Endodermal cell (in vitro differentiated cells): ENCODE data around the gene RGS6. TPM values are rescaled to one million over a fixed set of nuclear protein-coding genes. Genes with fewer than 3 reads are reported as not detected.

Experiments used
- DNase-seq: peaks from one replicate; pipeline ENCODE4 v3.0.0-alpha.2; 2017
- H3K27ac ChIP-seq: 2 replicates; pipeline ENCODE4 v1.5.1; 2013; ENCODE audit warnings: mild to moderate bottlenecking, low read depth, low read length, moderate library complexity
- H3K27me3 ChIP-seq: 2 replicates; pipeline ENCODE4 v1.6.1; 2013; ENCODE audit warnings: mild to moderate bottlenecking, low read length, moderate library complexity; ENCODE audit not compliant: insufficient read depth, control insufficient read depth, poor library complexity, severe bottlenecking
- H3K36me3 ChIP-seq: 2 replicates; pipeline ENCODE4 v1.7.0; 2013; ENCODE audit warnings: mild to moderate bottlenecking, low read length, moderate library complexity; ENCODE audit not compliant: control insufficient read depth, insufficient read depth
- H3K4me1 ChIP-seq: one replicate; pipeline ENCODE4 v1.7.0; 2013; ENCODE audit warnings: low read length; ENCODE audit not compliant: control insufficient read depth, insufficient read depth
- H3K4me3 ChIP-seq: 2 replicates; pipeline ENCODE4 v1.5.1; 2013; ENCODE audit warnings: mild to moderate bottlenecking, low read length, moderate library complexity
- H3K9ac ChIP-seq: 2 replicates; pipeline ENCODE4 v1.6.1; 2013; ENCODE audit warnings: mild to moderate bottlenecking, low read length, moderate library complexity; ENCODE audit not compliant: poor library complexity, severe bottlenecking; ENCODE audit errors: extremely low read depth
- H3K9me3 ChIP-seq: 2 replicates; pipeline ENCODE4 v1.6.1; 2013; ENCODE audit warnings: mild to moderate bottlenecking, low read length, moderate library complexity; ENCODE audit not compliant: control insufficient read depth
- H3K27ac Mint-ChIP-seq: 2 replicates; pipeline ENCODE4 v1.8.0; 2020; ENCODE audit warnings: mixed read lengths
- H3K27me3 Mint-ChIP-seq: 2 replicates; pipeline ENCODE4 v1.8.0; 2021; ENCODE audit warnings: mild to moderate bottlenecking, mixed read lengths; ENCODE audit not compliant: insufficient read depth
- H3K36me3 Mint-ChIP-seq: 2 replicates; pipeline ENCODE4 v1.8.0; 2020; ENCODE audit warnings: low read depth, mixed read lengths
- H3K4me1 Mint-ChIP-seq: 2 replicates; pipeline ENCODE4 v1.8.0; 2020; ENCODE audit warnings: mixed read lengths
- H3K4me3 Mint-ChIP-seq: 2 replicates; pipeline ENCODE4 v1.8.0; 2020; ENCODE audit warnings: mild to moderate bottlenecking, moderate library complexity, mixed read lengths
- H3K9me3 Mint-ChIP-seq: 2 replicates; pipeline ENCODE4 v1.8.0; 2020; ENCODE audit warnings: mild to moderate bottlenecking, mixed read lengths
- WGBS, 2 experiments: methylation state at CpG; one replicate each; pipeline versions ENCODE4 v1.1.5 to v1.1.7; 2013; ENCODE audit warnings: missing lambda C conversion rate in 2 of 2, mixed read lengths in 1 of 2; ENCODE audit not compliant: insufficient coverage in 1 of 2, insufficient read length in 1 of 2; 5-methylcytosine and 5-hydroxymethylcytosine counted together
- total RNA-seq, 2 donors: library from RNA; stranded (reverse); fragmentation: NEBNext Ultra II Directional in 1 of 2; extraction: Animal tissue kit (Norgen Biotek cat#: 25700) in 1 of 2; gene quantifications; 2 replicates in 1 of 2; 3 replicates in 1 of 2; pipeline ENCODE4 v1.2.1, GENCODE V29; 2021
- TF ChIP-seq, protein P1 (sequence below): fragments of 200-600 bp; sonication (generic); conservative IDR thresholded peaks from 2 replicates; pipeline ENCODE4 v1.5.0; 2021; ENCODE audit warnings: antibody characterized with exemption, mild to moderate bottlenecking

RGS6 gene
- total RNA-seq, 2 donors from 2014 or later, result 10.1 to 16.3 TPM

DNA sequence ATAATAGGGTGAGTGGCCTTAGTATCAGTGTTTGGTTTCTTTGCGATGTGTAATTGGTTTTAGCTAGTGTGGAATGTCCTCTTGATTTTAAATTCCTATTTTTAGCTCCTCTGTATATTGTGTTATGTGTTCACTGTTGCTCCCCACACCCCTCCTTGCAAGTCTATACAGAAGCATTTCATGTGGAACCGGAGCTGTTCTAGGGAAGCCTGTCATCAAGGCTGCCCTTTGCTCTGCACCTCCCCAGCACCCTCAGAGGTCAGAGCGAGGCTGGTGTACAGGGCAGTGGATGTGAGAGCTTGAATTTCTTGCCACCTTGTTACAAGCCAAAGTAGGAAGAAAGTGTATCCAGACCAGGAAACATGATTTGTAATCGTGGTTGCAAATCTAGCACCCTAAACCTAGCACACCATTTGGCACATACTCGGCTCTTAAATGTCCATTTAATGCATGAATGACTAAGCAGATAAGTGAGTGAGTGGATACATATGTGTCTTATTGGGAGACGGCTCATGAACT lies 376.8 kb downstream of the RGS6 start:
- Histone ChIP-seq H3K4me3 (no peak overlapping the region), H3K9ac (no peak overlapping the region), H3K9me3 (peaks cover 28% of the 10 kb centered on the region), H3K27ac (no peak overlapping the region), H3K4me1 (no peaks in the 10 kb centered on the region), H3K36me3 (no peaks in the 10 kb centered on the region), H3K27me3 (no peaks in the 10 kb centered on the region)
- Mint-ChIP-seq H3K27me3 (peaks cover 2% of the 10 kb centered on the region), H3K9me3 (peaks cover 25% of the 10 kb centered on the region), H3K4me3 (no peak overlapping the region), H3K36me3 (no peaks in the 10 kb centered on the region), H3K27ac (no peak overlapping the region), H3K4me1 (no peaks in the 10 kb centered on the region)
- no peak for DNase-seq
- 93 to 100% methylated on average over 2 to 5 of the region's 6 CpGs for WGBS, 2 experiments
- TF ChIP-seq, protein P1, sequence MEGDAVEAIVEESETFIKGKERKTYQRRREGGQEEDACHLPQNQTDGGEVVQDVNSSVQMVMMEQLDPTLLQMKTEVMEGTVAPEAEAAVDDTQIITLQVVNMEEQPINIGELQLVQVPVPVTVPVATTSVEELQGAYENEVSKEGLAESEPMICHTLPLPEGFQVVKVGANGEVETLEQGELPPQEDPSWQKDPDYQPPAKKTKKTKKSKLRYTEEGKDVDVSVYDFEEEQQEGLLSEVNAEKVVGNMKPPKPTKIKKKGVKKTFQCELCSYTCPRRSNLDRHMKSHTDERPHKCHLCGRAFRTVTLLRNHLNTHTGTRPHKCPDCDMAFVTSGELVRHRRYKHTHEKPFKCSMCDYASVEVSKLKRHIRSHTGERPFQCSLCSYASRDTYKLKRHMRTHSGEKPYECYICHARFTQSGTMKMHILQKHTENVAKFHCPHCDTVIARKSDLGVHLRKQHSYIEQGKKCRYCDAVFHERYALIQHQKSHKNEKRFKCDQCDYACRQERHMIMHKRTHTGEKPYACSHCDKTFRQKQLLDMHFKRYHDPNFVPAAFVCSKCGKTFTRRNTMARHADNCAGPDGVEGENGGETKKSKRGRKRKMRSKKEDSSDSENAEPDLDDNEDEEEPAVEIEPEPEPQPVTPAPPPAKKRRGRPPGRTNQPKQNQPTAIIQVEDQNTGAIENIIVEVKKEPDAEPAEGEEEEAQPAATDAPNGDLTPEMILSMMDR, result no peak

DNA sequence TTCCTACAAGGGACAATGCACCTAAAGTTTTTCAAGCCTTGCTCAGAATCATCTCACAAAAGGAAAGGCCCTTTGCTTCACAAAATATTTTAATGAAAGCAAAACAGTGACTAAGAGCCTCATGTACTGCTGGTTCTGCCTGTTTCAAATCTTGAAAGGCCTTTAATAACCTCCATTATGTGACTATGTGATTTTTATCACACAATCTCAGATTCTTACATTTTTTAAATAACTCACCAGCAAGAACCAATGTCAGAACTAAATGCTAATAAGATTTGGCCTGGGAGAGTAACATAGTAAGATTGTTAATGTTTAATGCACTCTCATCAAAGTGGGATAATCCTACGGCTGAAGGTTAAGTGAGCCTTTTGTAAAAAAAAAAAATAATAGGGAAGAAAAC lies 378.9 kb downstream of the RGS6 start:
- Mint-ChIP-seq H3K27me3 (peaks cover 2% of the 10 kb centered on the region), H3K9me3 (peaks cover 14% of the 10 kb centered on the region), H3K36me3 (no peaks in the 10 kb centered on the region), H3K27ac (no peak overlapping the region), H3K4me3 (no peak overlapping the region), H3K4me1 (peaks cover 10% of the 10 kb centered on the region)
- peaks cover 14% of the 10 kb centered on the region for H3K9me3 ChIP-seq
- no peak overlapping the region for H3K4me3 ChIP-seq
- no peaks in the 10 kb centered on the region for H3K27me3 ChIP-seq
- no peaks in the 10 kb centered on the region for H3K36me3 ChIP-seq
- peak overlapping the region; percentile 81 for H3K27ac ChIP-seq
- DNase-seq, result no peak
- H3K9ac ChIP-seq, result no peak overlapping the region
- TF ChIP-seq, protein P1, result no peak
- no peaks in the 10 kb centered on the region for H3K4me1 ChIP-seq
- 80 to 100% methylated on average over 1 of the region's 1 CpG for WGBS, 2 experiments

DNA sequence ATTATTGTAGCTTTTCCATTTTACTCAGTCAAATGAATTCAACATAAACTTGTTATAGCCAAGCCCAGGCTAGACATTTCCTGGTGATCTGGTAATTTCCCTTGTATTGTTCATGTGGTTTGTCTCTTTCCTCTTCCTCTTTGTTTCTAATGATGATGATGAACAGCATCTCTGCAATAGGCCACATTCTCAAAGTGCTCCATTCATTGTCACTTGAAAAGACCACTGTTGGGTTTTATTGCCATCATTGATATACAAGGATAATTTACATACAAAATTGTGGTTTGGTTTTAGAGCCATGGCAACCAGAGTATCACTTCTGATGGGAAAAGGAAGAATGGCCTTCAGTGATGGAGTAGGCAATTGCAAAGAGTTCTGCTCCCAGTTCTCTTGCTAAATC lies 379.3 kb downstream of the RGS6 start:
- DNase-seq, result no peak
- peaks cover 10% of the 10 kb centered on the region for H3K4me1 Mint-ChIP-seq
- H3K27me3 Mint-ChIP-seq, result peaks cover 2% of the 10 kb centered on the region

More for the DNA sequence above, 379.3 kb downstream of the RGS6 start:
- no peak overlapping the region for H3K4me3 ChIP-seq
- H3K9ac ChIP-seq, result no peak overlapping the region
- no peaks in the 10 kb centered on the region for H3K36me3 Mint-ChIP-seq
- no peaks in the 10 kb centered on the region for H3K27me3 ChIP-seq
- H3K27ac ChIP-seq, result peak overlapping the region; percentile 81
- peaks cover 13% of the 10 kb centered on the region for H3K9me3 ChIP-seq
- H3K4me1 ChIP-seq, result no peaks in the 10 kb centered on the region
- TF ChIP-seq, protein P1, result no peak
- H3K9me3 Mint-ChIP-seq, result peaks cover 11% of the 10 kb centered on the region
- H3K4me3 Mint-ChIP-seq, result no peak overlapping the region
- H3K27ac Mint-ChIP-seq, result no peak overlapping the region
- H3K36me3 ChIP-seq, result no peaks in the 10 kb centered on the region
